AG10803 (cell line): Measurements from ENCODE around the gene MUSTN1.

Experiments
- DNase-seq: peaks from one replicate; pipeline ENCODE4 v3.0.0; 2010; ENCODE audit warnings: low read depth
- H3K4me3 ChIP-seq: 2 replicates; pipeline ENCODE4 v1.5.1; 2011; ENCODE audit warnings: mild to moderate bottlenecking, low read length, control low read depth
- CTCF ChIP-seq: conservative IDR thresholded peaks from 2 replicates; pipeline ENCODE4 v1.5.1; 2011; ENCODE audit warnings: mild to moderate bottlenecking, low read length, control low read depth, inconsistent platforms

MUSTN1 gene

GRCh38 chr3:52792413-52792812 lies 42.4 kb downstream of the MUSTN1 start:
- TF ChIP-seq CTCF, result no peak
- no peak overlapping the region for H3K4me3 ChIP-seq
- no peak for DNase-seq

GRCh38 chr3:52791928-52792327 lies 42.9 kb downstream of the MUSTN1 start:
- DNase-seq, result no peak
- no peak overlapping the region for H3K4me3 ChIP-seq
- TF ChIP-seq CTCF, result no peak

- H3K4me3 ChIP-seq, result no peak overlapping the region
- no peak for DNase-seq
- no peak for TF ChIP-seq CTCF
Observed at GRCh38 chr3:52791366-52791765, 43.5 kb downstream of the MUSTN1 start.

GRCh38 chr3:52790741-52791140 lies 44.1 kb downstream of the MUSTN1 start:
- H3K4me3 ChIP-seq, result no peak overlapping the region

GRCh38 chr3:52790337-52790736 lies 44.5 kb downstream of the MUSTN1 start:
- TF ChIP-seq CTCF, result no peak
- H3K4me3 ChIP-seq, result no peak overlapping the region
- DNase-seq, result no peak

More at GRCh38 chr3:52790741-52791140, 44.1 kb downstream of the MUSTN1 start:
- TF ChIP-seq CTCF, result no peak
- no peak for DNase-seq

GRCh38 chr3:52789746-52790040 lies 45.1 kb downstream of the MUSTN1 start:
- TF ChIP-seq CTCF, result no peak
- H3K4me3 ChIP-seq, result no peak overlapping the region
- no peak for DNase-seq

GRCh38 chr3:52788890-52789745 lies 45.7 kb downstream of the MUSTN1 start:
- H3K4me3 ChIP-seq, result no peak overlapping the region
- DNase-seq, result no peak
- TF ChIP-seq CTCF, result no peak
